Esophagus (tissue), 2 donors: Measurements from ENCODE around the gene RGS14. TPM values are rescaled to one million over a fixed set of nuclear protein-coding genes. Genes with fewer than 3 reads are reported as not detected.
"Not testable (repeated sequence)": the region's sequence is repeated elsewhere in the genome, so short reads cannot be mapped to it uniquely, and the experiment has no call there.

Experiments used
- H3K27ac ChIP-seq, 2 donors: one replicate each; pipeline ENCODE4 v1.5.1; 2013; ENCODE audit warnings: low read depth in 2 of 2, mild to moderate bottlenecking in 2 of 2, inconsistent platforms in 1 of 2, low read length in 1 of 2, moderate library complexity in 1 of 2
- H3K27me3 ChIP-seq, 2 donors: one replicate each; pipeline ENCODE4 v1.6.1; 2013; ENCODE audit warnings: low read length in 2 of 2, control low read depth in 1 of 2, mild to moderate bottlenecking in 1 of 2; ENCODE audit not compliant: insufficient read depth in 2 of 2, control insufficient read depth in 1 of 2
- H3K36me3 ChIP-seq, 2 donors: one replicate each; pipeline ENCODE4 v1.6.1; 2013; ENCODE audit warnings: low read length in 1 of 2; ENCODE audit not compliant: control insufficient read depth in 2 of 2, insufficient read depth in 2 of 2
- H3K4me1 ChIP-seq, 2 donors: one replicate each; pipeline ENCODE4 v1.6.1; 2013; ENCODE audit warnings: low read length in 1 of 2; ENCODE audit not compliant: control insufficient read depth in 2 of 2, insufficient read depth in 2 of 2
- H3K4me3 ChIP-seq, 2 donors: one replicate each; pipeline ENCODE4 v1.5.1; 2013; ENCODE audit warnings: low read length in 2 of 2, mild to moderate bottlenecking in 2 of 2, low read depth in 1 of 2, moderate library complexity in 1 of 2
- H3K9me3 ChIP-seq, 2 donors: one replicate each; pipeline ENCODE4 v1.6.1; 2013; ENCODE audit warnings: mild to moderate bottlenecking in 2 of 2, low read depth in 1 of 2, low read length in 1 of 2, moderate library complexity in 1 of 2; ENCODE audit not compliant: control insufficient read depth in 2 of 2, insufficient read depth in 1 of 2
- WGBS, 2 donors: extraction: QIAGEN DNeasy Blood & Tissue Kit; methylation state at CpG; one replicate each; pipeline ENCODE4 v1.1.7; 2013; 5-methylcytosine and 5-hydroxymethylcytosine counted together
- polyA plus RNA-seq, 2 donors: library from polyadenylated mRNA; stranded (reverse); fragments of 200-250 nt; gene quantifications; one replicate each; pipeline ENCODE4 v1.2.3, GENCODE V29; 2013
- donor health status: healthy with polysubstance abuse.
- donor health status: Bipolar disorder and iron deficiency.

The RGS14 gene
- polyA plus RNA-seq, 2 donors, result 49.7 to 74.5 TPM

DNA sequence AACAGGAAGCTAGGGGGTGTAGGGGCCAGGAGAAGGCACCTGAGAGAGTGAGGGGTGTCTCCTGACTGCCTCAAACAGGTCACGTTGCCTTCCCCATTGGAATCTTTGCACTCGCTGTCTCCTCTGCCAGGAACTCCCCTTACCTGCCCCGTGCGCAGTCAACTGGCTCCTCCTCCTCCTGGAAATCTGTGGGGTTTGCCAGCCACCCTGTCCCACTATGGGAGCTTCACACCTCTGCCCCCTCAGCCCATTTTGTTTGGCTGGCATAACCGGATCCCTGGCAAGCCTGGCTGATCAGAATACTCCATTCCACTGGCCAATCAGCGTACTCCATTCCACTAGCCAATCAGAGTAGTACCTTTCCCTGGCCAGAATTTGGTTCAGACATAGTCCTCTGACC is 16.1 kb downstream of the RGS14 start:
- WGBS, 2 donors, result 45 to 61% methylated on average over 6 of the region's 6 CpGs
- peaks cover 2 to 24% of the 10 kb centered on the region in 2 donors for H3K4me1 ChIP-seq
- peaks cover 0 to 3% of the 10 kb centered on the region in 2 donors for H3K36me3 ChIP-seq
- no peak overlapping the region for H3K4me3 ChIP-seq
- H3K27me3 ChIP-seq, result no peaks in the 10 kb centered on the region
- peak overlapping the region; percentile 86 to 96 for H3K27ac ChIP-seq
- H3K9me3 ChIP-seq, result no peaks in the 10 kb centered on the region

GRCh38 chr5:177374211-177374610 is 16.5 kb downstream of the RGS14 start:
- peak overlapping the region; percentile 86 to 96 for H3K27ac ChIP-seq

DNA sequence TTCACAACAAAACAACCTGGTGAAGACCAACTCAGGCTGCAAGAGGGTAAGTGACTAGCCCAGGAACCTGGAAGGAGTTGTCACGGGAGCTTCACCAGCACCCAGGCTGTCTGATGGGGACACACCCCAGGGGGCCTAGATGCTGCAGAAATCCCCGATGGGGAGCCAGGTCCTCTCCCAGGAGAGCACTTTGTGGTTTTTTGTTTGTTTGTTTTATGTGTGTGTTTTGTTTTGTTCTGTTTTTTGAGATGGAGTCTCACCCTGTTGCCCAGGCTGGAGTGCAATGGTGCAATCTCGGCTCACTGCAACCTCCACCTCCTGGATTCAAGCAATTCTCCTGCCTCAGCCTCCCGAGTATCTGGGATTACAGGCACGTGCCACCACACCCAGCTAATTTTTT is 17.8 kb downstream of the RGS14 start:
- not testable (repeated sequence) for H3K4me3 ChIP-seq, H3K9me3 ChIP-seq, H3K36me3 ChIP-seq, H3K27ac ChIP-seq, H3K27me3 ChIP-seq
- WGBS, 2 donors, result 66 to 69% methylated on average over 5 of the region's 5 CpGs
- peaks cover 2 to 25% of the 10 kb centered on the region in 2 donors for H3K4me1 ChIP-seq

More at GRCh38 chr5:177374211-177374610, 16.5 kb downstream of the RGS14 start:
- no peaks in the 10 kb centered on the region for H3K27me3 ChIP-seq
- no peak overlapping the region for H3K4me3 ChIP-seq
- H3K36me3 ChIP-seq, result peaks cover 0 to 3% of the 10 kb centered on the region in 2 donors
- H3K9me3 ChIP-seq, result no peaks in the 10 kb centered on the region
- H3K4me1 ChIP-seq, result peaks cover 2 to 24% of the 10 kb centered on the region in 2 donors
- 49 to 70% methylated on average over 5 of the region's 5 CpGs for WGBS, 2 donors

- no peaks in the 10 kb centered on the region for H3K9me3 ChIP-seq
- H3K36me3 ChIP-seq, result peaks cover 0 to 3% of the 10 kb centered on the region in 2 donors
- peaks cover 2 to 24% of the 10 kb centered on the region in 2 donors for H3K4me1 ChIP-seq
- 82 to 83% methylated on average over 11 of the region's 11 CpGs for WGBS, 2 donors
- no peaks in the 10 kb centered on the region for H3K27me3 ChIP-seq
- no peak overlapping the region for H3K27ac ChIP-seq
- no peak overlapping the region for H3K4me3 ChIP-seq
Measured at GRCh38 chr5:177376107-177376506, 18.4 kb downstream of the RGS14 start.

DNA sequence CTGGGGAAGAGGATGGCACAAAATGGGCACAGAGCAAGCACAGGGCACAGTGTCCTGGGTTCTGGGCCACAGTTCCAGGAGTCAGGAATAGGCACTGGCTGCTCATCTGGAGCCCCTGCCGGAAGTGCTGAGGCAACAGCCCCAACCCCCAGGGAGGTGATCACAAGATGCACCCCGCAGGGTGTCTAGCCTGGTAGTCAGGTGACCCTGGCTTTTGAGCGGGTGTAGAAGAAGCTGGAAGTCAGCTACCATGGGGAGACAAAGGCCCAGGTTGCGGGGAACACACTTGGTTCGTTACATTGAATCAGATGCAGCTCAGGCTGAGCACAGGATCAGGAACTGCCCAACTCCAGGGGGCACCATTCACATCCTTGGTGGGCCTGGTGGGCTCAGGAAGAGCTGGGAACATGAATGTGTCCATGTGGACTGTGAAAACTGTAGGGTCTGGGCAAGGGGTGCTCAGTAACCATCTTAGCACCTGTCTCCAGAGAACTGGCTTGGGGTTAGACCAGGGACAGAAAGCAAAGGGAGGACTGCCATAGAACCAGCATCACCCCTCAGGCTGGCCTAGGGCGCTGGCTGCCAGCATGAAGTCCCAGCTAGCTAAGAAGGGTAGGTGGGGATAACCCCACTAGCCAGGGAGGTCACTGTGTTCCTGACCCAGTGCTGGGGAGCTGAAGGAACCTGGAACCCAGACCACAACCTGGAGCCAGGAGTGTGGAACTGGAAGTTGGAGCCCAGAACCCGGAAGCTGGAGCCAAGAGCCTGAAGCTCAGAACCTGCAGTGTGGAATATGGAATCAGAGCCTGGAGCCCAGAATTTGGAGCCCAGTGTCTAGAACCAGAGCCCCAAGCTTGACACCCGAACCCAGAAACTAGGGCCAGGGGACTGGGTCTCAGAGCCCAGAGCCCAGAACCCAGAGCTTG is 20.4 kb downstream of the RGS14 start:
- Histone ChIP-seq H3K36me3 (no peaks in the 10 kb centered on the region), H3K4me3 (no peak overlapping the region), H3K4me1 (peaks cover 0 to 12% of the 10 kb centered on the region in 2 donors), H3K27ac (peak overlapping the region in 1 of 2 donors; percentile 24), H3K27me3 (no peaks in the 10 kb centered on the region), H3K9me3 (no peaks in the 10 kb centered on the region)
- 91 to 95% methylated on average over 8 of the region's 8 CpGs for WGBS, 2 donors

GRCh38 chr5:177378884-177379883 is 21.5 kb downstream of the RGS14 start:
- Histone ChIP-seq H3K9me3 (no peaks in the 10 kb centered on the region), H3K27me3 (no peaks in the 10 kb centered on the region), H3K27ac (no peak overlapping the region), H3K36me3 (no peaks in the 10 kb centered on the region), H3K4me1 (peaks cover 0 to 7% of the 10 kb centered on the region in 2 donors), H3K4me3 (no peak overlapping the region)
- WGBS, 2 donors, result 67 to 71% methylated on average over 15 of the region's 15 CpGs

GRCh38 chr5:177380805-177381126 is 23.0 kb downstream of the RGS14 start:
- WGBS, 2 donors, result 91 to 97% methylated on average over 6 of the region's 6 CpGs
- Histone ChIP-seq H3K36me3 (no peaks in the 10 kb centered on the region), H3K27ac (no peak overlapping the region), H3K4me1 (peaks cover under 1 to 8% of the 10 kb centered on the region in 2 donors), H3K4me3 (no peak overlapping the region), H3K9me3 (no peaks in the 10 kb centered on the region), H3K27me3 (no peaks in the 10 kb centered on the region)

DNA sequence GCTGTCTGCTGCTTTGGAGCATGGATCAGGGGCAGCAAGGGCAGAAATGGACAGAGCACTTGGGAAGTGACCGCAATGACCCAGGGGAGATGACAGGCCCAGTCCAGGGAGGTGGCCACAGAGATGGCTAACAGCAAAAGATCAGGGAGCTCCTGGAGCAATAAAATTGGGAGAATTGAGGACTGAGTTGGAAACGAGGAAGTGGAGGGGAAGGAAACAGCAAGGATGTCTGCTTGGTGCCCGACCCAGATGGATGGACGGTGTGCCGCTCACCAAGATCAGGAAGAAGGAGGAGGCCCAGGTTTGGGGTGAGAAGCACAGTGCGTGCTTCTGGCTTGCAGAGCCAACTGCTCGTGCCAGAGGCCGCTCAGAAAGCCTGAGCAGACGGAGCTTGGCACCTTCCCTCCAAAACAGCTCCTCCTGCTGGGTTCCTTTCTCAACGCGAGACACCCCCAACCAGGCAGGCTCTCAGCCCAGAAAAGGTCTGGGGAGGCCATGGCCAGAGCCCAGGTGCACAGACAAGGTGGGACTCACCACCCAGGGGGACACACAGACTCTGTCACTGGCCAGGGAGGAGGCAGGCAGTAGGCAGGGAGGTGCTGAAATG is 24.8 kb downstream of the RGS14 start:
- H3K27me3 ChIP-seq, result no peaks in the 10 kb centered on the region
- no peak overlapping the region for H3K4me3 ChIP-seq
- peaks cover 5 to 18% of the 10 kb centered on the region in 2 donors for H3K4me1 ChIP-seq
- WGBS, 2 donors, result 23 to 36% methylated on average over 11 of the region's 11 CpGs
- H3K9me3 ChIP-seq, result no peaks in the 10 kb centered on the region
- H3K27ac ChIP-seq, result no peak overlapping the region
- H3K36me3 ChIP-seq, result no peaks in the 10 kb centered on the region

- 87% methylated on average over 9 of the region's 9 CpGs for WGBS, 2 donors
- H3K4me1 ChIP-seq, result peaks cover 5 to 22% of the 10 kb centered on the region in 2 donors
- H3K27ac ChIP-seq, result no peak overlapping the region
Measured at GRCh38 chr5:177383181-177383580, 25.5 kb downstream of the RGS14 start.

More at GRCh38 chr5:177383181-177383580, 25.5 kb downstream of the RGS14 start:
- Histone ChIP-seq H3K9me3 (no peaks in the 10 kb centered on the region), H3K27me3 (no peaks in the 10 kb centered on the region), H3K4me3 (no peak overlapping the region), H3K36me3 (no peaks in the 10 kb centered on the region)
